Endothelial cell (in vitro differentiated cells): ENCODE data around the gene SEMA4G. TPM values are rescaled to one million over a fixed set of nuclear protein-coding genes. Genes with fewer than 3 reads are reported as not detected.

Experiments
- DNase-seq: peaks from one replicate; pipeline ENCODE4 v3.0.0; 2021; ENCODE audit warnings: low spot score
- H3K27ac Mint-ChIP-seq: one replicate; pipeline ENCODE4 v1.8.0; 2021; ENCODE audit warnings: mixed read lengths, inconsistent platforms; ENCODE audit not compliant: unreplicated experiment
- H3K27me3 Mint-ChIP-seq: one replicate; pipeline ENCODE4 v1.8.0; 2021; ENCODE audit warnings: mild to moderate bottlenecking, moderate library complexity, mixed read lengths, inconsistent platforms; ENCODE audit not compliant: unreplicated experiment
- H3K36me3 Mint-ChIP-seq: one replicate; pipeline ENCODE4 v1.8.0; 2021; ENCODE audit warnings: mild to moderate bottlenecking, low read depth, mixed read lengths, inconsistent platforms; ENCODE audit not compliant: unreplicated experiment
- H3K4me1 Mint-ChIP-seq: one replicate; pipeline ENCODE4 v1.8.0; 2021; ENCODE audit warnings: mild to moderate bottlenecking, mixed read lengths, inconsistent platforms; ENCODE audit not compliant: unreplicated experiment
- H3K4me3 Mint-ChIP-seq: one replicate; pipeline ENCODE4 v1.8.0; 2021; ENCODE audit warnings: mild to moderate bottlenecking, mixed read lengths, inconsistent platforms; ENCODE audit not compliant: unreplicated experiment
- H3K9me3 Mint-ChIP-seq: one replicate; pipeline ENCODE4 v1.8.0; 2021; ENCODE audit warnings: mixed read lengths, inconsistent platforms; ENCODE audit not compliant: unreplicated experiment
- total RNA-seq: library from RNA; stranded (reverse); fragmentation: NEBNext Ultra II Directional; extraction: Animal tissue kit (Norgen Biotek cat#: 25700); gene quantifications from one replicate; pipeline ENCODE4 v1.2.1, GENCODE V29; 2021; ENCODE audit not compliant: unreplicated experiment
- TF ChIP-seq, protein P1 (sequence below): fragments of 200-600 bp; sonication (generic); IDR thresholded peaks from one replicate; pipeline ENCODE4 v1.5.0; 2021; ENCODE audit warnings: antibody characterized with exemption; ENCODE audit not compliant: unreplicated experiment

Gene SEMA4G
- total RNA-seq, 1 donor from 2014 or later, result 8.0 TPM

DNA sequence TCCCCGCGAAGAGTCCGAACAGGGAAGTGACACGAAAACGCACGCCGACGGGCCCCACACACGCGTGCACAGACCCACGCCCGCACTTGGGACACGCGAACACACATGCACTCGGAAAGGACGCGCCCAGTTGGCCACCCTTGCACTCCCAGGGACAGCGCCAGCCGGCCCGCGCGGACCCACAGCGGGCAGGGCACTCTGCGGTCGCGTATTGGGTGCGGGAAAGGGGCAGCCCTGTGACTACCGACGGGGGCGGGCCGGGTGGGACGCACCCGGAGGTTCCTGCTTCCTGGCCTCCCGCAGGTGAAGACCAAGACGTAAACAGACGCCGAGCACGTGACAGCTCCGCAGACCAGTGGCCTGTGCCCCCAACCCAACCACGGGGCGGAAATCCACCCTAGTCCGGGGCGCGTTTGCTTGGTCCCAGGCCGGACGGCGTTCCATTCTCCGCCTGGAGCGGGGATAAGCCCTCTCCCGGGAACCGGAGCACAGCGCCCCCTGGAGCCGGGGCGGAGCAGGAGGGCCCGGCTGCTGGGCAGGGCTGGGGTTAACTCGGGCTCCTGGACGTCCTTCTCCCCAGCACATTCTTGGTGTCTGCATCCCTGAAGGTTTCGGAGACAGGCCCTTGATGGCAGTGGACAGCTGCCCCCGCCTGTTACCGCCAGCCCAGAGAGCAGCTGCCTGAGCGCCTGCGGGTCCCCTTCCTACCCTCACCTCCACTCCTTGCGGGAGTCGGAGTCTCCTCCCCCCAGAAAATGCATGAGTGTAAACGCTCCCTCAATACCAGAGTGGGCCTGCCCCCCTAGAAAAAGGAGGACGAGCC is 28.3 kb downstream of the SEMA4G start:
- peak overlapping the region; percentile 86 for H3K27ac Mint-ChIP-seq
- TF ChIP-seq, protein P1, sequence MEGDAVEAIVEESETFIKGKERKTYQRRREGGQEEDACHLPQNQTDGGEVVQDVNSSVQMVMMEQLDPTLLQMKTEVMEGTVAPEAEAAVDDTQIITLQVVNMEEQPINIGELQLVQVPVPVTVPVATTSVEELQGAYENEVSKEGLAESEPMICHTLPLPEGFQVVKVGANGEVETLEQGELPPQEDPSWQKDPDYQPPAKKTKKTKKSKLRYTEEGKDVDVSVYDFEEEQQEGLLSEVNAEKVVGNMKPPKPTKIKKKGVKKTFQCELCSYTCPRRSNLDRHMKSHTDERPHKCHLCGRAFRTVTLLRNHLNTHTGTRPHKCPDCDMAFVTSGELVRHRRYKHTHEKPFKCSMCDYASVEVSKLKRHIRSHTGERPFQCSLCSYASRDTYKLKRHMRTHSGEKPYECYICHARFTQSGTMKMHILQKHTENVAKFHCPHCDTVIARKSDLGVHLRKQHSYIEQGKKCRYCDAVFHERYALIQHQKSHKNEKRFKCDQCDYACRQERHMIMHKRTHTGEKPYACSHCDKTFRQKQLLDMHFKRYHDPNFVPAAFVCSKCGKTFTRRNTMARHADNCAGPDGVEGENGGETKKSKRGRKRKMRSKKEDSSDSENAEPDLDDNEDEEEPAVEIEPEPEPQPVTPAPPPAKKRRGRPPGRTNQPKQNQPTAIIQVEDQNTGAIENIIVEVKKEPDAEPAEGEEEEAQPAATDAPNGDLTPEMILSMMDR, result peak; percentile 93
- no peaks in the 10 kb centered on the region for H3K9me3 Mint-ChIP-seq
- DNase-seq, result peak; percentile 91
- H3K36me3 Mint-ChIP-seq, result peaks cover 8% of the 10 kb centered on the region
- peaks cover 32% of the 10 kb centered on the region for H3K4me1 Mint-ChIP-seq
- peak overlapping the region; percentile 95 for H3K4me3 Mint-ChIP-seq
- H3K27me3 Mint-ChIP-seq, result peaks cover 10% of the 10 kb centered on the region

DNA sequence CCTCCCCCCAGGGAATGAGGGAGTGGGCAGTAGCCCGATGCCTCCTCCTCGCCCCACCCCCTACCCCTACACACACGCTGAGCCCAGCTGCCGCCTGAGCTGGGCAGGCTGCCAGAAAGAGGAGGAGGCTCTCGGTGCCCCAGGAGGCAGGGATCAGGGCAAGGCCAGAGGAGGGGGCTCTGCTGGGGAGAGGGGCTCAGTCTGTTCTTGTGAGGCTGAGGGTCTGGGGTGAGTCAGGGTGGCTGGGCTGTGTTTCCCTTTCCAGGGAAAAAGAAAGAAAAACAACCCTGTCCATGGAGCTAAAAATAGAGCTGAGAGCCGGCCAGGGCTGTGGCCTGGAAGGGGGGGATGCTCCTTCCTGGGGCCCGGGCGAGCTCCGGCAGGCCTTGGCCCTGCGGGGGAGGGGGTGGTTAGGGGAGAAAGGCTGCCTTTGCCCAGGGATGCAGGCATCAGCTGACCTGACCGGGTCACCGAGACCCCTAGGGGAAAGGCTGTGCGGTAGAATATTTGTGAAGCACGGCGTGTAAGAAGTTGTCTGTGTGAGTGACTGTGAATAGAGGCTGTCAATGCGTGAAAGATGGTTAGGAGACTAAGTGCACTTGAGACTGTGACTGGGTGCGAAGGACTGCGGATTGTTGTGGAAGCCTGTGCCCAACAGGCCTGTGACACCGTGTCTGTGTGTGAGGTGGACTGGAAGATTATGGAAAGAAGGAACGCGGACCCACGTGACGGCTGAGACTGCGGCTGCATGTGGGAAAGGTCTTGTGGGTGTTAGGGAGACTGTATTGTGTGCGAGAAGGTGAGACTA is 29.1 kb downstream of the SEMA4G start:
- Mint-ChIP-seq H3K4me1 (peaks cover 27% of the 10 kb centered on the region), H3K9me3 (no peaks in the 10 kb centered on the region), H3K27me3 (peaks cover 10% of the 10 kb centered on the region), H3K36me3 (peaks cover 8% of the 10 kb centered on the region), H3K27ac (peak overlapping the region; percentile 88), H3K4me3 (peak overlapping the region; percentile 95)
- peak; percentile 72 for DNase-seq
- TF ChIP-seq, protein P1, result no peak

DNA sequence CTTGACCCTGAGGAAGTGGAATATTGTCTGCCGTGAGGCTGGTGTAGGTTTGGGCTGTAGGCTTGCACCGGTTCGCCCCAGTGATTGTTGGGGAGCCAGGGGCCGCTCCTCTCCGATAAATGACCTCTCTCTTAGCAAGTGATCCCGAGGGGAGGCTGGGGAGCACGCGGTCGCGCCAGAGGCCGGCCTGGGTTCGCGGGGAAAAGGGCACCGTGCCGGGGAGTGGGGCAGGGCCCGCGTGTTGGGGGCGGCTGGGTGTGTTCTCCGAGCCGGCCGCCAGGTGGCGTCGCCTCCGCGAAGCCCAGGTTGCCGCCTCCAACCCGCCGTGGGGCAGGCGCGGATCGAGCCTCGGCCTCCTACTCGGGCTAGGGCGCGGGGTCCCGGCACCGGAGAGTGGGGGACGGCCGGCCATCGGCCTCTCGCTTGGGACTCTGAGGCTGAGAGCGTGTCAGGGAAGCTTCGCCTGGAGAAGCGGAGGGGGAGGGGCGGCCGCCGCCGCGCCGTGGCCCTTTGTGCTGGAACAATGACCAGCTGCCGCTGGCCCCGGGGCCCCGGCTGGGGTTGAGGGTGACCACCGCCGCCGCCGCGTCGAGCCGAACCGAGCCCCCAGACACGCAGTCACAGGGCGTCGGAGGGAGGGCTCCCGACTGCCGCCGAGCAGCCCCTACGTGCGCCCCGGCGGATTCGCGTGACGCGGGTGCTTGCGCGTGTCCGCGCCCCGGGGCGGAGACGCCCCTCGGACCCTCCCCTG is 29.9 kb downstream of the SEMA4G start:
- TF ChIP-seq, protein P1, result peak; percentile 99
- peak; percentile 84 for DNase-seq
- Mint-ChIP-seq H3K36me3 (peaks cover 8% of the 10 kb centered on the region), H3K4me1 (peaks cover 23% of the 10 kb centered on the region), H3K4me3 (peak overlapping the region; percentile 95), H3K27ac (peak overlapping the region; percentile 88), H3K27me3 (peaks cover 8% of the 10 kb centered on the region), H3K9me3 (no peaks in the 10 kb centered on the region)

DNA sequence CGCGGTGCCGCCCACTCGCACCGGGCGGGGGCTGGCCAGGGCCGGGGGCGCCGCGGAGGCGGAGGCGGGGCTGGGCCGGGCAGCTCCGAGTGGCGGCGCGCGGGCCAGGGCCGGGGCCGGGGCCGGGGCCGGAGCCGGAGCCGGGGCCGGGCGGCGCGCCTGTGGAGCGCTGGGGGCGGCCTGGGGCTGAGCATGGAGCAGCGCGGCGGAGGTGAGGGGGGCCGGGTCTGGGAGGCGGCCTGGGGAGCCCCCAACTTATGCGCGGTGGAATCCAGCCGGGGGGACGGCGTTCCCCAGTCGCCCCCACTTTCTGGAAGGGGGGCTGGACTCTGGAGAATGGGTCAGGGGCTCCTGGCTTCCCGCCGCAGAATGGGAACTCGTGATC is 30.4 kb downstream of the SEMA4G start, which contains the start of gene LZTS2:
TSS of gene LZTS2 (plus strand) at position 67 of the 385 bp plus-strand sequence. CDS start 2,731 bp downstream, outside the sequence.
- H3K27ac Mint-ChIP-seq, result peak within 1 kb of the TSS; percentile 88
- peaks cover 18% of the 10 kb centered on the region for H3K4me1 Mint-ChIP-seq
- H3K36me3 Mint-ChIP-seq, result peaks cover 8% of the 10 kb centered on the region
- peak; percentile 63 for DNase-seq
- peak within 1 kb of the TSS; percentile 95 for H3K4me3 Mint-ChIP-seq
- H3K9me3 Mint-ChIP-seq, result no peaks in the 10 kb centered on the region
- TF ChIP-seq, protein P1, result no peak
- H3K27me3 Mint-ChIP-seq, result peaks cover 8% of the 10 kb centered on the region
